HG03457 (cell line): ENCODE data around the gene CRYBG1.

Experiments
- ATAC-seq: cut with Tn5 transposase; IDR thresholded peaks from one replicate; pipeline ENCODE4 v1.9.1; 2021; ENCODE audit warnings: moderate number of reproducible peaks; ENCODE audit not compliant: unreplicated experiment

Gene CRYBG1

GRCh38 chr6:106456756-106457155 is 96.2 kb downstream of the CRYBG1 start:
- no peak for ATAC-seq

GRCh38 chr6:106458021-106458986 is 97.8 kb downstream of the CRYBG1 start:
- no peak for ATAC-seq

GRCh38 chr6:106460481-106460880 is 100.0 kb downstream of the CRYBG1 start:
- ATAC-seq: no peak

GRCh38 chr6:106461084-106461483 is 100.6 kb downstream of the CRYBG1 start:
- no peak for ATAC-seq

GRCh38 chr6:106462923-106463557 is 102.5 kb downstream of the CRYBG1 start:
- ATAC-seq: no peak

GRCh38 chr6:106466211-106466610 is 105.7 kb downstream of the CRYBG1 start:
- ATAC-seq: no peak

GRCh38 chr6:106468935-106469334 is 108.4 kb downstream of the CRYBG1 start:
- ATAC-seq: no peak

GRCh38 chr6:106469882-106470281 is 109.4 kb downstream of the CRYBG1 start:
- no peak for ATAC-seq

GRCh38 chr6:106470316-106470715 is 109.8 kb downstream of the CRYBG1 start:
- ATAC-seq: no peak

GRCh38 chr6:106470811-106471210 is 110.3 kb downstream of the CRYBG1 start:
- no peak for ATAC-seq

GRCh38 chr6:106473812-106474211 is 113.3 kb downstream of the CRYBG1 start:
- ATAC-seq: no peak

GRCh38 chr6:106474466-106474865 is 113.9 kb downstream of the CRYBG1 start:
- no peak for ATAC-seq

GRCh38 chr6:106475284-106475683 is 114.8 kb downstream of the CRYBG1 start:
- no peak for ATAC-seq

- ATAC-seq: no peak
These were observed 116.0 kb downstream of the CRYBG1 start for GRCh38 chr6:106476331-106477105.

- ATAC-seq: no peak
These were observed 116.6 kb downstream of the CRYBG1 start for GRCh38 chr6:106477146-106477545.

GRCh38 chr6:106477790-106478189 is 117.3 kb downstream of the CRYBG1 start:
- ATAC-seq: no peak

- ATAC-seq: no peak
These were observed 125.7 kb downstream of the CRYBG1 start for GRCh38 chr6:106486236-106486635.

- ATAC-seq: no peak
These were observed 128.2 kb downstream of the CRYBG1 start for GRCh38 chr6:106488494-106489370.

GRCh38 chr6:106490030-106490429 is 129.5 kb downstream of the CRYBG1 start:
- no peak for ATAC-seq

GRCh38 chr6:106490436-106490835 is 129.9 kb downstream of the CRYBG1 start:
- no peak for ATAC-seq
